NCI-H345 treated with DMSO at 0.1 percent for 48 hours (cell line): ENCODE data around the gene NDUFV2.
"Not testable (repeated sequence)": the region's sequence is repeated elsewhere in the genome, so short reads cannot be mapped to it uniquely, and the experiment has no call there.

Source experiments
- DNase-seq: peaks from one replicate; lab custom pipeline; 2025; ENCODE audit not compliant: unreplicated experiment; lab: John Stamatoyannopoulos, UW

NDUFV2 gene

DNA sequence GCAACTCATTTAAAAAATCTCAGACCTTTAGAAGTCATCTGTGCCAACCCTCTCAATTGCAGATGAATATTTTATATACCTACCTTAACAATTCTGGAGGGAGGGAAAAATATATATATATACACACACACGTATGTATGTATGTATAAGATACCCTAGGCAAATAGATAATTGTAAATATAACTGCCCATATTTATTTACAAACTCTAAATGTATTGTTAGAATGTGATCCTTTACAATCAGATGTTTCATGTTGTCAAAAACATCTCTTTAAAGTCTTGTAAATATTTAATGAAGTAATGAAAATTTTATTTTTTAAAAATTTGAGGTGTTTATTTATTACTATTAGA, 45.7 kb downstream of the NDUFV2 start:
- no peak for DNase-seq

DNA sequence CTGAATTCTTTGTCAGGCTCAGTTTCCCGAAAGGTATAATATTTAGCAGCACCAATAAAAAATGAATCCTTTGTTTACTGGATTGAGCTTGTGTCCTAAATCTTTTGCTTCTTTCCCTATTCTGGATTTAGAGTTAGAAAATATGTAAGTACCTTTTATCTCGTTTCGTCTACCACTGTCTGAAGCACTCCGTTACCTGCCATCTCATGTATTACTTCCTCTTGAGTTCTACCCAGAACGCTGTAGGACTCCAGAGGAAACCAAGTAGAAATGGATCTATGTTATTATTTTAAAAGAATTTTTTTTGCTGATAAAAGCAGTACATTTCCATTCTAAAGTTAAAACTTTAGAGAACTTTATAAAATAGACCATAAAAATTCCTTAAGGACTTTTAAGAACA, 47.6 kb downstream of the NDUFV2 start:
- no peak for DNase-seq

DNA sequence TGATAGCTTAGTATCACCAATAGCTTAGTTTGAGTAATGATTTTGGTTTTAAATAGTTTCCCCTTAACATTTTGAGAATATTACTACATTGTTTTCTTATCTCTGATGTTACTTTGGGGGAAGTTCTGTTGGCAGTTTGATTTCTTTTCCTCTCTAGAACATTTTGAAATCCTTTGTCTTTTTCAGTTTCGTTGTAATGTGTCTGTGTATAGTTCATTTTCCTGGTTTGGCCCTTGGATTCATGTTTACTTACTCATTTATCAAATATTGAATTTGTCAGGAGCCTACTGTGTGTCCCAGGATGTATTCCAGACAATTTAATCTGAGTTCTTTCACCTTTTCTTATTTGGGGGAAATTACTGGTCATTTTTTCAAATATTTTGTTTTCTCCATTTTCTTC, 50.8 kb downstream of the NDUFV2 start:
- no peak for DNase-seq

DNA sequence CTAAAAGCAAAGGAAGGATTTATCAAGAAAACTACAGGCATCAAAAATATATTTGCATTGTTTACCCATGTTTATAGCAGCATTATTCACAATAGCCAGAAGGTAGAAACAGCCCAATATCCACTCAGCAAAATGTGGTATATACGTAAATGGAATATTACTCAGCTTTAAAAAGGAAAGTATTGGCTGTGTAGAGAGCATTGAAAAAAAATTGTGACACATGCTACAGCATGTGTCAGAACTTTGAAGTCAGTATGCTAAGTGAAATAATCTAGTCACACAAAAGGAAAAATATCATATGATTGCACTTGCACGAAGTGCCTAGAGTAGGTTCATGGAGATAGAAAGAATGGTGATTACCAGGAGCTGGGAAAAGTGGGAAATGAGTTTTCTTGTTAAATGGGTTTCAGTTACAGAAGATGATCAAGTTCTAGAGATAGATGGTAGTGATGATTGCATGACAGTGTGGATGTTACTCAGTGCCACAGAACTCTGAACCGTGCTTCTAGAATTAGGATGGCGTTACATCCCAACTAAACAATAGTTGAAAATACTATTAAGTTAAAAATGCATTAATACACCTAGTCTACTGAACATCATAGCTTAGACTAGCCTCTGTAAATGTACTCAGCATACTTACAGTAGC, 54.2 kb downstream of the NDUFV2 start:
- DNase-seq: no peak

DNA sequence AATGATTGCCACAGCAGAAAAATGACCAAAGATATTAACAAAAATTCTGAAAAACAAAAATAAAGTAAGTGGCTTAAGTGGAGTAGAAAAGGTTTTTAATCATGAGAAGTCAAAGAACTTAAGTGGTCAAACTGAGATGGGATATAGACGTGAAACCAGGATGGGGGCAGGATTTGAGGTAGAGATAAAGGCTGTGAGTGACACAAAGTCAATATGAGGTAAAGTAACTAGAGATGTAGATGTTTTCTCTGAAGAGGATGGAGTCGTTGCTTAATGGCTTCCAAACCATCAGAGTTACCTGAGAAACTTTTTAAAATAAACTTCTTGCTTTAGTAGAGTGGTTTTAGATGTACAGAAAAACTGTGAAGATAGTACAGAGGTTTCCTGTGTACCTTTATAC, 55.3 kb downstream of the NDUFV2 start:
- no peak for DNase-seq

DNA sequence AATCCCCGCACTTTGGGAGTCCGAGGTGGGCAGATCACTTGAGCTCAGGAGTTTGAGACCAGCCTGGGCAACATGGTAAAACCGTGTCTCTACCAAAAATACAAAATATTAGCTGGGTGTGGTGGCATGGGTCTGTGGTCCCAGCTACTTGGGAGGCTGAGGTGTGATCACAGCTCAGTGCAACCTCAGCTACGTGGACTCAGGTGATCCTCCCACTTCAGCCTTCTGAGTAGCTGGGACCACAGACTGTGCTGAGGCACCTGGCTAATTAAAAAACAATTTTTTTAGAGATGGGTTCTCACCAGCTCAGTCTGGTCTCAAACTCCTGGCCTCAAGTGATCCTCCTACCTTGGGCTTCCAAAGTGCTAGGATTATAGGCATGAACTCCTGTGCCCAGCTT, 57.5 kb downstream of the NDUFV2 start:
- no peak for DNase-seq

DNA sequence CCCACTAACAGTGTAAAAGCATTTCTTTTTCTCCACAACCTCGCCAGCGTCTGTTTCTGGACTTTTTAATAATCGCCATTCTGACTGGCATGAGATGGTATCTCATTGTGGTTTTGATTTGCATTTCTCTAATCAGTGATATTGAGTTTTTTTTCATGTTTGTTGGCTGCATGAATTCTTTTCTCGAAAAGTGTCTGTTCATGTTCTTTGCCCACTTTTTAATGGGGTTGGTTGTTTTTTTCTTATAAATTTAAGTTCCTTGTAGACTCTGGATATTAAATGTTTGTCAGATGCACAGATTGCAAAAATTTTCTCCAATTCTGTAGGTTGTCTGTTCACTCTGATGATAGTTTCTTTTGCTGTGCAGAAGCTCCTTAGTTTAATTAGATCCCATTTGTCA, 60.2 kb downstream of the NDUFV2 start:
- DNase-seq: not testable (repeated sequence)

DNA sequence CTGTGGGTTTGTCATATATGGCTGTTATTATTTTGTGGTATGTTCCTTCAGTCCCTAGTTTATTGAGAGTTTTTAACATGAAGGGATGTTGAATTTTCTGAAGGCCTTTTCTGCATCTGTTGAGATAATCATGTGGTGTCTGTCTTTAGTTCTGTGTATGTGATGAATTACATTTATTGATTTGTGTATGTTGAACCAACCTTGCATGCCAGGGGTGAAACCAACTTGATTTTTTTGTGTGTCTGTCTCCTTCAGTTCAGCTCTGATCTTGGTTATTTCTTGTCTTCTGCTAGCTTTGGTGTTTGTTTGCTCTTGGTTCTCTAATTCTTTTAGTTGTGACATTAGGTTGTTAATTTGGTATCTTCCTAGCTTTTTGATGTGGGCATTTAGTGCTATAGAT, 61.6 kb downstream of the NDUFV2 start:
- not testable (repeated sequence) for DNase-seq

DNA sequence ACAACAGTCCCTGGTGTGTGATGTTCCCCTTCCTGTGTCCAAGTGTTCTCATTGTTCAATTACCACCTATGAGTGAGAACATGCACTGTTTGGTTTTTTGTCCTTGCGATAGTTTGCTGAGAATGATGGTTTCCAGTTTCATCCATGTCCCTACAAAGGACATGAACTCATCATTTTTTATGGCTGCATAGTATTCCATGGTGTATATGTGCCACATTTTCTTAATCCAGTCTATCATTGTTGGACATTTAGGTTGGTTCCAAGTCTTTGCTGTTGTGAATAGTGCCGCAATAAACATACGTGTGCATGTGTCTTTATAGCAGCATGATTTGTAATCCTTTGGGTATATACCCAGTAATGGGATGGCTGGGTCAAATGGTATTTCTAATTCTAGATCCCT, 63.4 kb downstream of the NDUFV2 start:
- not testable (repeated sequence) for DNase-seq

DNA sequence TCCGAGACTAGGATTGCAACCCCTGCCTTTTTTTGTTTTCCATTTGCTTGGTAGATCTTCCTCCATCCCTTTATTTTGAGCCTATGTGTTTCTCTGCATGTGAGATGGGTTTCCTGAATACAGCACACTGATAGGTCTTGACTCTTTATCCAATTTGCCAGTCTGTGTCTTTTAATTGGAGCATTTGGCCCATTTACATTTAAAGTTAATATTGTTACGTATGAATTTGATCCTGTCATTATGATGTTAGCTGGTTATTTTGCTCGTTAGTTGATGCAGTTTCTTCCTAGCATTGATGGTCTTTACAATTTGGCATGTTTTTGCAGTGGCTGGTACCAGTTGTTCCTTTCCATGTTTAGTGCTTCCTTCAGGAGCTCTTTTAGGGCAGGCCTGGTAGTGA, 67.0 kb downstream of the NDUFV2 start:
- DNase-seq: not testable (repeated sequence)

DNA sequence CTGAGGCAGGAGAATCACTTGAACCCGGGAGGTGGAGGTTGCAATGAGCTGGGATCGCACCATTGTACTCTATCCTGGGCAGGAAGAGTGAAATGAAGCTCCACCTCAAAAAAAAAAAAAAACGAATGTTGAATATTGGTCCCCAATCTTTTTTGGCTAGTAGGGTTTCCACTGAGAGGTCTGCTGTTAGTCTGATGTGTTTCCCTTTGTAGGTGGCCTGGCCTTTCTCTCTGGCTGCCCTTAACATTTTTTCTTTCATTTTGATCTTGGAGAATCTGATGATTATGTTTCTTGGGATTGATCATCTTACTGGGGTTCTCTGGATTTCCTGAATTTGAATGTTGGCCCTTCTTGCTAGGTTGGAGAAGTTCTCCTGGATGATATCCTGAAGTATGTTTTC, 69.4 kb downstream of the NDUFV2 start:
- DNase-seq: not testable (repeated sequence)

DNA sequence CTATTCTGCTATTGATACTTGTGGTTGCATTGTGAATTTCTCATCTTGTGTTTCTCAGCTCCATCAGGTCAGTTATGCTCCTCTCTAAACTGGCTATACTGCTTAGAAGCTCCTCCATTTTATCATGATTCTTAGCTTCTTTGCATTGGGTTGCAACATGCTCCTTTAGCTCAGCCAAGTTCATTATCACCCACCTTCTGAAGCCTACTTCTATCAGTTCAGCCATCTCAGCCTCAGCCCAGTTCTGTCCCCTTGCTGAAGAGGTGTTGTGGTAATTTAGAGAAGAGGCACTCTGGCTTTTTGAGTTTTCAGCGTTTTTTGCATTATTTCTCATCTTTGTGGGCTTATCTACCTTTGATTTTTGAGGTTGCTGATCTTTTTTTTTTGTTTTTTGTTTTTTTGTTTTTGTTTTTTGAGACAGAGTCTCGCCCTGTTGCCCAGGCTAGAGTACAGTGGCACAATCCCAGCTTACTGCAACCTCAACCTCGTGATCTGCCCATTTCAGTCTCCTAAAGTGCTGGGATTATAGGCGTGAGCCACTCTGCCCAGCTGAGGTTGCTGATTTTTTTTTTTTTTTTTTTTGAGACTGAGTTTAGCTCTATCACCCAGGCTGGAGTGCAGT, 70.1 kb downstream of the NDUFV2 start:
- no peak for DNase-seq

DNA sequence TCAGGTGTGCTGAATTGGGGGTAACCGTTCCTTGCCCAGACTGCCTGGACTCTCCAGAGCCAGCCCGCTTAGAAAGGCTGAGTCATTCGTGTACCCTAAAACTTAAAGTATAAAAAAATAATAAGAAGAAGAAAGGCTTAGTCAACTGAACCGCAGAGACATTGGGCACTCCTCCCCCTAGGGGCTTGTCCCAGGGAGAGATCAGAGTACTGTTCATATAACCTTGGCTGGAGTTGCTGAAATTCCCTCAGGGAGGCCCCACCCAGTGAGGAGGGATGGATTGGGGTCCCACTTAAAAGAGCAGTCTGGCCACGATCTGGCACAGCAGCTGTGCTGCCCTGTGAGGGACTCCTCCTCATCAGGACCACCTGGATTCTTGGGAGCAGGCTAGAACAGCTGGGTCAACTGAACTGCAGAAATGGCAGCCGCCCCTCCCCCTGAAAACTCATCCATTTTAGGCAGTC, 71.3 kb downstream of the NDUFV2 start:
- DNase-seq: no peak

DNA sequence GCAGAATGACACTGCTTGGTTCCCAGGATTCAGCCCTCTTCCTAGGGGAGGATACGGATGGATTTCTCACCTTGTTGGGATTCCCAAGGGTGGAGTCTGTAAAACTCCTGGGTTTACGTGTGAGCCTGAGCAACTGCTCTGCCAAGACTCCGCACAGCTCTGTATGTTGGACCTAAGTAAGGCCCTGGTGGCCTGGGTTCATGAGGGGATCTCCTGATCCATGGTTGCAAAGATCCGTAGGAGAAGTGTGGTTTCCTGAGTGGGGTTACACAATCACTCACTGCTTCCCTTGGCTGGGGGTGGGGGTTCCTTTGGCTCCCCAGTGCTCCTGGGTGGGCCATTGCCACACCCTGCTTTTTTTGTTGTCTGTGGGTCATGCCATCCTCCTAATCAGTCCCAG, 71.8 kb downstream of the NDUFV2 start:
- no peak for DNase-seq

DNA sequence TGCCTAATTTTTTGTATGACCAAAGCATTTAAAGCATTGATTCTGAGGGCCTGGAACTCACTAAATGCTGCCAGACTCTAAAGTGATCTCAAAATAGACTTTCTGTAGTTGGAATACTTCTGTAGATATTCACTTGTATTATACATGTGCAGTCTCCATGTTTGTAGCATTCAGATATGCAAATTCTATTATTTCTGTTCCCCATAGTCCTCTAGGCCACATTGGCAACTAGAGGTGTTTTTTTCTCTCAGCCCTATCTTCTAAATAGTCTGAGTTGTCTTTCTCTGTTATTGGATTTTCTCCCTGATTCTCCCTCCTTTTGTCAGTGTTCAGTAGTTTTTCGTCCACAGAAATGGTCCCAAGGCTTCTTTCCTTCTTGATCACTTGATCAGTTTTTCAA, 72.6 kb downstream of the NDUFV2 start:
- no peak for DNase-seq

DNA sequence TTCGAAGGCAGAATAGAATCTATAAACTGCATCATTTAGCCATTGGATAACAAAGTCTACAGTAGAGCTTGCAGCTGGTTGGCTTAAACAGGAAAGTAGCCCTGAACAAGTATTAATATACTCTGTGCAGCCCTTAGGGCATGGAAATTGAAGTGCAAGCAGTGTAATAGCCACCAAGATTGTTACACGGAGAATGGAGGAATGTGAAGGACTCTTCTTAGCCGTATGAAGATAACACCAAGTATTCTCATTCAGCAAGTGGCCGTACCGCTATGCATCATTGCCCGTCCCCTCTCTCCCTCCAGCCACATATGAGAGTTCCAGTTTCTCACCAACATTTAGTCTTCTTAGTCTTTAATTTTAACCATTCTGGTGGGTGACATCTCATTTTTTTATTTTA, 74.5 kb downstream of the NDUFV2 start:
- DNase-seq: no peak

DNA sequence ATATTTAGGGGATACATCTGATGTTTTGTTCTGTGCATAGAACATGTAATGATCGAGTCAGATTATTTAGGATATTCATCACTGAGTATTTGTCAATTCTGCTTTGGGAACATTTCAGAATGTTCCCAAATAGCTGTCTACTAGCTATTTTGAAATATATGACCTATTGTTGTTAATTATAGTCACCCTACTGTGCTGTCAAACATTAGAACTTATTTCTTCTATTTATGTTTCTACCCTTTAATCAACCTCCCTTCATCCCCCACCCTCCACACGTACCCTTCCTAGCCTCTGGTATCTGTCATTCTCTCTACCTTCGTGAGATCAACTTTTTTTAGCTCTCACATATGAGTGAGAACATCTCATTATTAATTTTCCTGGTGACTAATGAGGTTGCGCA, 75.0 kb downstream of the NDUFV2 start:
- DNase-seq: no peak

DNA sequence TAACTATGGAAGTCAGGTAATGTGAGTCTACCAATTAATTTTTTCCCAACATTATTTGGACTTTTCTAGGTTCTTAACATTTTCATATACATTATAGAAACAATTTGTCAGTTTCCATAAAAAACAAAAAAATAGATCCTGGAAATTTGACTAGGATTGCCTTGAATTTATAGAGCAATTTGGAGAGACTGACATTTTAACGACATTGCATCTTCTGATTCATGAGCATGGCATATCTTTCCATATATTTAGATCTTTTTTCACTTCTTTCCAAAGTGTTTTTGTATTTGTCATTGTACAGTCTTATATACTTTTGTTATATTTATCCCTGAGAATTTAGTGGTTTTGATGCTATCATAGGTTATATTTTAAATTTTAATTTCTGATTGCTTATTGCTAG, 76.1 kb downstream of the NDUFV2 start:
- DNase-seq: no peak

DNA sequence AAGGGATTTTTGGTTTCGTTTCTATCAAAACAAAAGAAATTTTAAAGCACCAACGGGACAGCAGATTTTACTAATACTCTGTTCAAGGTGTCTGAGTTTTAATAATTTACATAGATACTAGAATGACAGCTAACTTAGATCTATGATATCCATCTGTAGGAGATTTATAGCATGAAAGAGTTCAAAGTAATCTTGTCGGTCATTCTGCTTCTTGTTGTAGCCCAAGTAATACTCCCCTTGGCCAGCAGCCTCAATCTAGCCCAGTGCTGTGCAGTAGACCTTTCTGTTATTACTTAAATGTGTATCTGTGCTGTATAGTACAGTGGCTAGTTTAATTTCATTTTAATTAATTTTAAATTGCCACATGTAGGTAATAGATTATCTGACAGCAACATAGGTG, 78.8 kb downstream of the NDUFV2 start:
- no peak for DNase-seq

DNA sequence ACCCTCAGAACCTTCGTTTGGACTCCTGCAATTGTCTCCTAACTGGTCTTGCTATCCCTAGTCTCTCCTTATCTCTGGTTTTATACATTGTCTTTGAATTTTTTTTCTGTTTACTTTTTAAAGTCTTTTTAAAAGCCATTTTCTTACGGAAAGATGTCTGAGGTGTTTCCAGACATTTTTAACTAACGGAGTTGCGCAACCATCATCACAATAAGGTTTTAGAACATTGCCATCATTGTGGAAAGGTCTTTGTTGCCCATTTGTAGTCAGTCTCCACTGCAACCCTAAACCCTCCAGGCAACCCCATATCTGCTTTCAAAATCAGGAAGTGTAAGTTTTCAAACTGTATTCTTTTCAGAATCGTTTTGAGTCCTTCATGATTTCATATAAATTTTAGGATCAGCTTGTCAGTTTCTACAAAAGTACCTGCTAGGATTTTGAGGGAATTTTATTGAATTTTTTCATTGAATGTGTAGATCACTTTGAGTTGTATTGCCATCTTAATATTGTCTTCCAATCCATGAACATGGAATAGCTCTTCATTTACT, 80.4 kb downstream of the NDUFV2 start:
- no peak for DNase-seq
